Ishikawa (cell line): ENCODE results near the gene TLR5.

Experiments used
- CEBPB ChIP-seq: IDR thresholded peaks from 2 replicates; pipeline ENCODE4 v1.6.1; 2012
- EGR1 ChIP-seq: IDR thresholded peaks from 2 replicates; pipeline ENCODE4 v1.6.1; 2012
- RAD21 ChIP-seq: IDR thresholded peaks from 2 replicates; pipeline ENCODE4 v1.6.1; 2012; ENCODE audit warnings: low read depth
- TAF1 ChIP-seq: IDR thresholded peaks from 2 replicates; pipeline ENCODE4 v1.6.1; 2012; ENCODE audit warnings: low read depth, mild to moderate bottlenecking
- TF ChIP-seq, protein P1 (sequence below): IDR thresholded peaks from 2 replicates; pipeline ENCODE4 v1.6.1; 2012; ENCODE audit warnings: low read depth, mild to moderate bottlenecking

DNA sequence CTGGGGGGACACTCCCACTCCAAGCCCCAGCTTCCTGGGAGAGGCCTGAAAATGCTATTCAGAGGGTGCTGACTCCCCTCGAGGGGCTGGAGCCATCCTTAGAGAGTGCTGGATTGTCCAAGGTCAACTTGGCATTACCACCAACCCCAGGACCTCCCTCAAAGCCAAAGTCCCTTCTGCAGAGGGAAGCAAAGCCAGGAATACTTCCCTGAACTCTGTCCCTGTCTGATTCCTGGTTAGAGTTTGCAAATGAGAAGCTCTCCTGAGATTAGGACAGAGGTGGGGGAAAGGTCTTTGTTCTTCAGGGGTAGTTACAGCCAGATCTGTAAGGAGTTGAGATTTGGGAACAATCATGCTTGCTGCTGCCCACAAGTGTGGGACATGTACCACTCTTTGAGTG, 45.3 kb downstream of the TLR5 start:
- TF ChIP-seq, protein P1, sequence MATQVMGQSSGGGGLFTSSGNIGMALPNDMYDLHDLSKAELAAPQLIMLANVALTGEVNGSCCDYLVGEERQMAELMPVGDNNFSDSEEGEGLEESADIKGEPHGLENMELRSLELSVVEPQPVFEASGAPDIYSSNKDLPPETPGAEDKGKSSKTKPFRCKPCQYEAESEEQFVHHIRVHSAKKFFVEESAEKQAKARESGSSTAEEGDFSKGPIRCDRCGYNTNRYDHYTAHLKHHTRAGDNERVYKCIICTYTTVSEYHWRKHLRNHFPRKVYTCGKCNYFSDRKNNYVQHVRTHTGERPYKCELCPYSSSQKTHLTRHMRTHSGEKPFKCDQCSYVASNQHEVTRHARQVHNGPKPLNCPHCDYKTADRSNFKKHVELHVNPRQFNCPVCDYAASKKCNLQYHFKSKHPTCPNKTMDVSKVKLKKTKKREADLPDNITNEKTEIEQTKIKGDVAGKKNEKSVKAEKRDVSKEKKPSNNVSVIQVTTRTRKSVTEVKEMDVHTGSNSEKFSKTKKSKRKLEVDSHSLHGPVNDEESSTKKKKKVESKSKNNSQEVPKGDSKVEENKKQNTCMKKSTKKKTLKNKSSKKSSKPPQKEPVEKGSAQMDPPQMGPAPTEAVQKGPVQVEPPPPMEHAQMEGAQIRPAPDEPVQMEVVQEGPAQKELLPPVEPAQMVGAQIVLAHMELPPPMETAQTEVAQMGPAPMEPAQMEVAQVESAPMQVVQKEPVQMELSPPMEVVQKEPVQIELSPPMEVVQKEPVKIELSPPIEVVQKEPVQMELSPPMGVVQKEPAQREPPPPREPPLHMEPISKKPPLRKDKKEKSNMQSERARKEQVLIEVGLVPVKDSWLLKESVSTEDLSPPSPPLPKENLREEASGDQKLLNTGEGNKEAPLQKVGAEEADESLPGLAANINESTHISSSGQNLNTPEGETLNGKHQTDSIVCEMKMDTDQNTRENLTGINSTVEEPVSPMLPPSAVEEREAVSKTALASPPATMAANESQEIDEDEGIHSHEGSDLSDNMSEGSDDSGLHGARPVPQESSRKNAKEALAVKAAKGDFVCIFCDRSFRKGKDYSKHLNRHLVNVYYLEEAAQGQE = no peak
- TF ChIP-seq RAD21 (no peak), TAF1 (no peak), EGR1 (no peak), CEBPB (no peak)
